Testis (tissue), 3 donors: Measurements from ENCODE around the gene MGAT5B. TPM values are rescaled to one million over a fixed set of nuclear protein-coding genes. Genes with fewer than 3 reads are reported as not detected.

Experiments used
- DNase-seq: peaks from one replicate; pipeline ENCODE4 v3.0.0-alpha.2; 2019
- H3K27ac ChIP-seq, 2 donors: fragments of 200-600 bp; sonication (generic); one replicate each; pipeline ENCODE4 v1.5.1; 2019
- H3K27me3 ChIP-seq: fragments of 200-600 bp; sonication (generic); one replicate; pipeline ENCODE4 v1.5.1; 2019
- H3K36me3 ChIP-seq: fragments of 200-600 bp; sonication (generic); one replicate; pipeline ENCODE4 v1.5.1; 2017; ENCODE audit warnings: low read depth; ENCODE audit errors: missing control alignments
- H3K4me1 ChIP-seq: fragments of 200-600 bp; sonication (generic); one replicate; pipeline ENCODE4 v1.5.1; 2019
- H3K4me3 ChIP-seq, 2 donors: fragments of 200-600 bp; sonication (generic); one replicate each; pipeline ENCODE4 v1.5.1; 2017 to 2019
- H3K9me3 ChIP-seq: fragments of 200-600 bp; sonication (generic); one replicate; pipeline ENCODE4 v1.5.1; 2017
- CTCF ChIP-seq, 3 experiments: fragments of 450-650 bp in 2 of 3; fragments of 200-600 bp in 1 of 3; sonication (generic) in 1 of 3; IDR thresholded peaks; one replicate each; pipeline ENCODE4 v1.5.1; 2016 to 2019; ENCODE audit warnings: antibody characterized with exemption in 3 of 3, mild to moderate bottlenecking in 2 of 3, moderate library complexity in 1 of 3
- POLR2A ChIP-seq: fragments of 450-650 bp; IDR thresholded peaks from one replicate; pipeline ENCODE4 v1.6.1; 2017; ENCODE audit warnings: antibody characterized with exemption, mild to moderate bottlenecking, moderate library complexity
- WGBS, 2 donors: methylation state at CpG; one replicate each; pipeline ENCODE4 v1.1.5; 2018; 5-methylcytosine and 5-hydroxymethylcytosine counted together
- intact Hi-C: fragments of 100-400 bp; cut with DNase I; formaldehyde crosslinking; loops from one replicate; pipeline ENCODE4 v1.15.1; 2023; ENCODE audit warnings: low total_unique reads
- polyA plus RNA-seq: library from polyadenylated mRNA; stranded (reverse); fragments of 350-450 nt; fragmentation: Illumina TruSeq; extraction: RNeasy Lipid Tissue Mini Kit (QIAGEN cat#74804); gene quantifications from one replicate; pipeline ENCODE4 v1.2.3, GENCODE V29; 2014; ENCODE audit warnings: low read depth, low replicate concordance; ENCODE audit not compliant: insufficient read depth
- total RNA-seq, 2 donors: library from RNA; depleted of rRNA; stranded (reverse); fragments of >200 nt; gene quantifications; one replicate each; pipeline ENCODE4 v1.2.3, GENCODE V29; 2016

The MGAT5B gene
- total and polyA plus RNA-seq, 3 donors from 2014 or later, result 4.6 to 10.9 (median 9.0) TPM

- peaks cover 13% of the 10 kb centered on the region for H3K4me1 ChIP-seq
- TF ChIP-seq POLR2A (no peak), CTCF (IDR thresholded peaks at IDR 0.05) (no peak)
- H3K9me3 ChIP-seq, result no peaks in the 10 kb centered on the region
- 29% methylated on average over 1 of the region's 1 CpG for whole genome bisulfite sequencing, 2 donors
- H3K27ac ChIP-seq, result no peak overlapping the region
- no peaks in the 10 kb centered on the region for H3K27me3 ChIP-seq
- intact Hi-C loops, result no loop called here
- no peaks in the 10 kb centered on the region for H3K36me3 ChIP-seq
- H3K4me3 ChIP-seq, result no peak overlapping the region
- DNase-seq, result no peak
Measured at GRCh38 chr17:76922084-76922483, 53.9 kb downstream of the MGAT5B start.

- H3K27ac ChIP-seq, result no peak overlapping the region
- no peaks in the 10 kb centered on the region for H3K27me3 ChIP-seq
- H3K4me1 ChIP-seq, result peaks cover 8% of the 10 kb centered on the region
- intact Hi-C loops, result no loop called here
- no peak overlapping the region for H3K4me3 ChIP-seq
- no peak for DNase-seq
- TF ChIP-seq CTCF (IDR thresholded peaks at IDR 0.05) (no peak), POLR2A (no peak)
- H3K36me3 ChIP-seq, result no peaks in the 10 kb centered on the region
- no peaks in the 10 kb centered on the region for H3K9me3 ChIP-seq
- WGBS, 2 donors, result 80 to 82% methylated on average over 1 to 13 of the region's 13 CpGs
Measured at GRCh38 chr17:76922967-76923366, 54.8 kb downstream of the MGAT5B start.

GRCh38 chr17:76923491-76923890 lies 55.3 kb downstream of the MGAT5B start:
- WGBS, 2 donors, result 74 to 85% methylated on average over 12 to 13 of the region's 13 CpGs
- Histone ChIP-seq H3K4me1 (peaks cover 2% of the 10 kb centered on the region), H3K36me3 (no peaks in the 10 kb centered on the region), H3K27ac (no peak overlapping the region), H3K27me3 (no peaks in the 10 kb centered on the region), H3K4me3 (no peak overlapping the region), H3K9me3 (no peaks in the 10 kb centered on the region)
- TF ChIP-seq CTCF (IDR thresholded peaks at IDR 0.05) (no peak), POLR2A (no peak)
- intact Hi-C loops, result no loop called here
- DNase-seq, result no peak

GRCh38 chr17:76924345-76925342 lies 56.4 kb downstream of the MGAT5B start:
- no peak for DNase-seq
- TF ChIP-seq POLR2A (no peak), CTCF (IDR thresholded peaks at IDR 0.05) (no peak)
- H3K27ac ChIP-seq, result no peak overlapping the region
- intact Hi-C loops, result no loop called here
- H3K36me3 ChIP-seq, result no peaks in the 10 kb centered on the region
- H3K4me3 ChIP-seq, result no peak overlapping the region
- H3K9me3 ChIP-seq, result no peaks in the 10 kb centered on the region
- H3K27me3 ChIP-seq, result no peaks in the 10 kb centered on the region
- WGBS, 2 donors, result 80 to 87% methylated on average over 18 to 23 of the region's 32 CpGs
- no peaks in the 10 kb centered on the region for H3K4me1 ChIP-seq
